GM19043 (cell line): ENCODE measurements around the gene PTBP1.
"Not testable (repeated sequence)": the region's sequence is repeated elsewhere in the genome, so short reads cannot be mapped to it uniquely, and the experiment has no call there.

Experiments
- ATAC-seq: cut with Tn5 transposase; IDR thresholded peaks from one replicate; pipeline ENCODE4 v1.9.1; 2021; ENCODE audit warnings: low read depth; ENCODE audit not compliant: unreplicated experiment

PTBP1 gene

GRCh38 chr19:850979-851335, 53.7 kb downstream of the PTBP1 start:
- ATAC-seq: no peak

- no peak for ATAC-seq
Measured at GRCh38 chr19:852136-853013, 55.1 kb downstream of the PTBP1 start, which contains the start of gene ELANE. Gene ELANE (plus strand): TSS chr19:852303. CDS start chr19:852329, 26 bp downstream.

- ATAC-seq: no peak
Measured at GRCh38 chr19:853014-853585, 55.8 kb downstream of the PTBP1 start.

GRCh38 chr19:853614-854220, 56.5 kb downstream of the PTBP1 start:
- not testable (repeated sequence) for ATAC-seq

- ATAC-seq: no peak
Measured at GRCh38 chr19:854549-854948, 57.3 kb downstream of the PTBP1 start.

- no peak for ATAC-seq
Measured at GRCh38 chr19:855142-855541, 57.9 kb downstream of the PTBP1 start.

GRCh38 chr19:855566-856120, 58.4 kb downstream of the PTBP1 start:
- ATAC-seq: no peak

GRCh38 chr19:858284-858683, 61.0 kb downstream of the PTBP1 start:
- ATAC-seq: no peak

GRCh38 chr19:858868-859843, 61.9 kb downstream of the PTBP1 start, which contains the start of gene CFD:
Gene CFD (plus strand): TSS chr19:859664. CDS start chr19:859690, 26 bp downstream.
- ATAC-seq: no peak

- ATAC-seq: no peak
Measured at GRCh38 chr19:861141-861755, 64.0 kb downstream of the PTBP1 start.
